GM12878 (cell line): ENCODE results near the gene MATN3. TPM values are rescaled to one million over a fixed set of nuclear protein-coding genes. Genes with fewer than 3 reads are reported as not detected.

Experiments used
- ATF2 ChIP-seq: IDR thresholded peaks from 2 replicates; pipeline ENCODE4 v1.6.1; 2012; ENCODE audit warnings: low read length, inconsistent platforms
- BACH1 ChIP-seq: fragments of 450-650 bp; IDR thresholded peaks from 2 replicates; pipeline ENCODE4 v1.6.1; 2017; ENCODE audit warnings: mild to moderate bottlenecking, borderline replicate concordance
- BHLHE40 ChIP-seq, 2 experiments: fragments of 450-650 bp in 1 of 2; IDR thresholded peaks; 2 replicates each; pipeline ENCODE4 v1.6.1; 2011 to 2017; ENCODE audit warnings: low read depth in 2 of 2, borderline replicate concordance in 1 of 2, improper control_type of control experiment in 1 of 2, low read length in 1 of 2, mild to moderate bottlenecking in 1 of 2
- CBX5 ChIP-seq: sonication (generic); IDR thresholded peaks from 2 replicates; pipeline ENCODE4 v1.6.1; 2016; ENCODE audit warnings: low read depth, moderate library complexity, mild to moderate bottlenecking, inconsistent platforms
- DPF2 ChIP-seq: fragments of 450-650 bp; IDR thresholded peaks from 2 replicates; pipeline ENCODE4 v1.6.1; 2017; ENCODE audit warnings: mild to moderate bottlenecking
- EP300 ChIP-seq, 2 experiments: fragments of 150-350 bp in 1 of 2; IDR thresholded peaks; 2 replicates each; pipeline ENCODE4 v1.6.1; 2011 to 2012; ENCODE audit warnings: low read depth in 2 of 2, low read length in 2 of 2, borderline replicate concordance in 1 of 2, improper control_type of control experiment in 1 of 2, inconsistent platforms in 1 of 2; ENCODE audit not compliant: control insufficient read depth in 1 of 2
- EZH2 ChIP-seq: IDR thresholded peaks from 2 replicates; pipeline ENCODE4 v1.6.1; 2012; ENCODE audit warnings: low read depth, mild to moderate bottlenecking, control low read depth, inconsistent platforms, low read length, borderline replicate concordance; ENCODE audit not compliant: control insufficient read depth
- GABPA ChIP-seq: IDR thresholded peaks from 2 replicates; pipeline ENCODE4 v1.6.1; 2014; ENCODE audit warnings: antibody characterized with exemption, low read depth, mild to moderate bottlenecking, inconsistent platforms
- MTA2 ChIP-seq: fragments of 450-650 bp; IDR thresholded peaks from 2 replicates; pipeline ENCODE4 v1.6.1; 2016; ENCODE audit warnings: low read depth, mild to moderate bottlenecking, moderate library complexity
- POLR2AphosphoS2 ChIP-seq: IDR thresholded peaks from 2 replicates; pipeline ENCODE4 v1.6.1; 2011; ENCODE audit warnings: low read depth, mild to moderate bottlenecking, low read length, improper control_type of control experiment, moderate library complexity
- POLR2AphosphoS5 ChIP-seq: IDR thresholded peaks from 2 replicates; pipeline ENCODE4 v1.6.1; 2011; ENCODE audit warnings: mild to moderate bottlenecking, low read length, inconsistent platforms
- RELB ChIP-seq: fragments of 450-650 bp; IDR thresholded peaks from 2 replicates; pipeline ENCODE4 v1.6.1; 2017; ENCODE audit warnings: low read depth, mild to moderate bottlenecking, moderate library complexity
- SMAD1 ChIP-seq: fragments of 450-650 bp; IDR thresholded peaks from 2 replicates; pipeline ENCODE4 v1.6.1; 2018; ENCODE audit warnings: mild to moderate bottlenecking, low read depth; ENCODE audit not compliant: partially characterized antibody
- SMAD5 ChIP-seq: IDR thresholded peaks from 2 replicates; pipeline ENCODE4 v1.6.1; 2016; ENCODE audit warnings: antibody characterized with exemption, low read depth
- TARDBP ChIP-seq: IDR thresholded peaks from 2 replicates; pipeline ENCODE4 v1.6.1; 2016; ENCODE audit warnings: borderline replicate concordance
- polyA plus RNA-seq, 11 experiments: library from polyadenylated mRNA; depleted of rRNA in 4 of 11; unstranded in 6 of 11; stranded (reverse) in 5 of 11; fragments of >200 nt; fragmentation: Nextera tagmentation in 4 of 11; fragmentation: Illumina TruSeq in 1 of 11; extraction: Ambion mirVana in 4 of 11; extraction: Trizol in 1 of 11; gene quantifications; 1 replicate in 1 of 11; 2 replicates in 10 of 11; pipeline versions ENCODE4 v1.2.1 to v1.2.3, GENCODE V29; 2011 to 2016; ENCODE audit warnings: inconsistent platforms in 2 of 11, missing spikeins in 2 of 11, low read depth in 1 of 11
- total RNA-seq, 4 experiments: library from RNA; depleted of rRNA in 3 of 4; stranded (reverse); fragments of >200 nt in 3 of 4; fragmentation: Illumina TruSeq in 1 of 4; extraction: Trizol in 1 of 4; gene quantifications; 2 replicates each; pipeline versions ENCODE4 v1.2.1 to v1.2.3, GENCODE V29; 2013 to 2021
- TF ChIP-seq, protein P1 (sequence below): fragments of 450-650 bp; IDR thresholded peaks from 2 replicates; pipeline ENCODE4 v1.6.1; 2018; ENCODE audit warnings: mild to moderate bottlenecking, low read depth, moderate library complexity; ENCODE audit not compliant: partially characterized antibody
- TF ChIP-seq, protein P2 (sequence below): fragments of 450-650 bp; formaldehyde crosslinking; IDR thresholded peaks from 2 replicates; pipeline ENCODE4 v1.4.0; 2022; ENCODE audit warnings: mild to moderate bottlenecking, moderate library complexity

Gene MATN3
- total and polyA plus RNA-seq, 10 of the 15 experiments (the other 5 are each of a cell fraction or from before 2014, with no cell fraction given) = 0.09 TPM; not detected in 9

DNA sequence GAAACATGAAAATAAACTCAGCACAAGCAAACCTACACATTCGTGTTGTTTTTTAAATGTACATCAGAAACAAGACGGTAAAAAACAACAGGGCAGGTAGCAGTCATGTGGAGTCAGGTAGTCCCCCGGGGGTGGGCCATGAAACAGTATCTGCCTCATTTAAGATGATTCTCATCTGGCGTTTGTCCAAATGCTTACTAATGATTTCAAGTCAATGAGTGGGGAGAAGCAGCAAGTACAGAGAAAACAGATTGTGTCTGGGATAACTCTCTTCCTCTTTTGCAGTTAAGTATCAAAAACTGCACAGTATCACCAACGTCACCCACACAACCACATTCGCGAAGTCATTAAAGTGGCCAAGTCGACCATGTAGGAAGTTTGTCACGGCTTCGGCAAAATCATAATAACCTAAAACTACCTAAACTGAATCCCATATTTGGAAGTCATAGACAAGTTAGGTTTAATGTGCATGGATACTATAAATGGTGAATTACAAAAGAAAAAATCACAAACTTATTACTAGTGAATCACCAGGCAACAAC is 37.7 kb upstream of the MATN3 start (continued):
- TF ChIP-seq, protein P1, sequence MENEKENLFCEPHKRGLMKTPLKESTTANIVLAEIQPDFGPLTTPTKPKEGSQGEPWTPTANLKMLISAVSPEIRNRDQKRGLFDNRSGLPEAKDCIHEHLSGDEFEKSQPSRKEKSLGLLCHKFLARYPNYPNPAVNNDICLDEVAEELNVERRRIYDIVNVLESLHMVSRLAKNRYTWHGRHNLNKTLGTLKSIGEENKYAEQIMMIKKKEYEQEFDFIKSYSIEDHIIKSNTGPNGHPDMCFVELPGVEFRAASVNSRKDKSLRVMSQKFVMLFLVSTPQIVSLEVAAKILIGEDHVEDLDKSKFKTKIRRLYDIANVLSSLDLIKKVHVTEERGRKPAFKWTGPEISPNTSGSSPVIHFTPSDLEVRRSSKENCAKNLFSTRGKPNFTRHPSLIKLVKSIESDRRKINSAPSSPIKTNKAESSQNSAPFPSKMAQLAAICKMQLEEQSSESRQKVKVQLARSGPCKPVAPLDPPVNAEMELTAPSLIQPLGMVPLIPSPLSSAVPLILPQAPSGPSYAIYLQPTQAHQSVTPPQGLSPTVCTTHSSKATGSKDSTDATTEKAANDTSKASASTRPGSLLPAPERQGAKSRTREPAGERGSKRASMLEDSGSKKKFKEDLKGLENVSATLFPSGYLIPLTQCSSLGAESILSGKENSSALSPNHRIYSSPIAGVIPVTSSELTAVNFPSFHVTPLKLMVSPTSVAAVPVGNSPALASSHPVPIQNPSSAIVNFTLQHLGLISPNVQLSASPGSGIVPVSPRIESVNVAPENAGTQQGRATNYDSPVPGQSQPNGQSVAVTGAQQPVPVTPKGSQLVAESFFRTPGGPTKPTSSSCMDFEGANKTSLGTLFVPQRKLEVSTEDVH = peak; percentile 33
- TF ChIP-seq BACH1 (peak; percentile 84; the same call in 1 of the 2 replicates), ATF2 (peak; percentile 24; the same call in 1 of the 2 replicates), POLR2AphosphoS2 (no peak), DPF2 (peak; percentile 74), CBX5 (0 out of 2 replicates have a peak, but pooled peaks have one; percentile 23), RELB (peak; percentile 53; the same call in 1 of the 2 replicates), EZH2 (no peak), MTA2 (peak; percentile 97), POLR2AphosphoS5 (peak; percentile 74), SMAD5 (0 out of 2 replicates have a peak, but pooled peaks have one; percentile 13), BHLHE40 (IDR thresholded peaks at IDR 0.05; ENCODE audit: borderline replicate concordance in 1 of 2, low read depth in 2 of 2, low read length in 1 of 2) (peak in 1 of 2 experiments; percentile 11; a peak in 1 of 4 replicates), SMAD1 (peak; percentile 86), GABPA (no peak), EP300 (IDR thresholded peaks at IDR 0.05; ENCODE audit: borderline replicate concordance in 1 of 2, control insufficient read depth in 1 of 2, low read depth in 2 of 2, low read length in 2 of 2) (peak; percentile 53 to 86; a peak in 3 of 4 replicates), TARDBP (no peak)
- TF ChIP-seq, protein P2, sequence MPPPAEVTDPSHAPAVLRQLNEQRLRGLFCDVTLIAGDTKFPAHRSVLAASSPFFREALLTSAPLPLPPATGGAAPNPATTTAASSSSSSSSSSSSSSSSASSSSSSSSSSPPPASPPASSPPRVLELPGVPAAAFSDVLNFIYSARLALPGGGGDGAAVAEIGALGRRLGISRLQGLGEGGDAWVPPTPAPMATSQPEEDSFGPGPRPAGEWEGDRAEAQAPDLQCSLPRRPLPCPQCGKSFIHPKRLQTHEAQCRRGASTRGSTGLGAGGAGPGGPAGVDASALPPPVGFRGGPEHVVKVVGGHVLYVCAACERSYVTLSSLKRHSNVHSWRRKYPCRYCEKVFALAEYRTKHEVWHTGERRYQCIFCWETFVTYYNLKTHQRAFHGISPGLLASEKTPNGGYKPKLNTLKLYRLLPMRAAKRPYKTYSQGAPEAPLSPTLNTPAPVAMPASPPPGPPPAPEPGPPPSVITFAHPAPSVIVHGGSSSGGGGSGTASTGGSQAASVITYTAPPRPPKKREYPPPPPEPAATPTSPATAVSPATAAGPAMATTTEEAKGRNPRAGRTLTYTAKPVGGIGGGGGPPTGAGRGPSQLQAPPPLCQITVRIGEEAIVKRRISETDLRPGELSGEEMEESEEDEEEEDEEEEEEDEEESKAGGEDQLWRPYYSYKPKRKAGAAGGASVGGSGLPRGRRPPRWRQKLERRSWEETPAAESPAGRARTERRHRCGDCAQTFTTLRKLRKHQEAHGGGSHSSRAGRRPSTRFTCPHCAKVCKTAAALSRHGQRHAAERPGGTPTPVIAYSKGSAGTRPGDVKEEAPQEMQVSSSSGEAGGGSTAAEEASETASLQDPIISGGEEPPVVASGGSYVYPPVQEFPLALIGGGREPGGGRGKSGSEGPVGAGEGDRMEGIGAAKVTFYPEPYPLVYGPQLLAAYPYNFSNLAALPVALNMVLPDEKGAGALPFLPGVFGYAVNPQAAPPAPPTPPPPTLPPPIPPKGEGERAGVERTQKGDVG (CRISPR knock-in tag) = no peak
